ENCODE data around the gene KHDC4.
A peak's percentile ranks its signal among the peaks of the same experiment; 100 is the strongest.

The KHDC4 gene

GRCh38 chr1:155934097-155934935, at the start of gene KHDC4:
Gene KHDC4, minus strand, starts transcription at chr1:155934413. Its CDS starts 40 bp downstream, at chr1:155934373.
- peak; percentile 98 for DNase-seq (ENCODE audit: low read depth)

- DNase-seq (ENCODE audit: low read depth): peak; percentile 99
Measured at GRCh38 chr1:155983191-155984024, 49.2 kb upstream of the KHDC4 start.

GRCh38 chr1:155982106-155982505, 47.9 kb upstream of the KHDC4 start:
- DNase-seq (ENCODE audit: low read depth): no peak

- DNase-seq (ENCODE audit: low read depth): no peak
Measured at GRCh38 chr1:155981266-155982088, 47.3 kb upstream of the KHDC4 start.

GRCh38 chr1:155979597-155980343, 45.6 kb upstream of the KHDC4 start:
- DNase-seq (ENCODE audit: low read depth): no peak

GRCh38 chr1:155978973-155979429, 44.8 kb upstream of the KHDC4 start:
- DNase-seq (ENCODE audit: low read depth): no peak

GRCh38 chr1:155978325-155978972, 44.2 kb upstream of the KHDC4 start, which contains the start of gene ARHGEF2:
Gene ARHGEF2, minus strand, starts transcription at chr1:155978547. Its CDS starts 120 bp downstream, at chr1:155978427.
- DNase-seq (ENCODE audit: low read depth): no peak

- DNase-seq (ENCODE audit: low read depth): no peak
Measured at GRCh38 chr1:155977690-155978324, 43.6 kb upstream of the KHDC4 start.

- no peak for DNase-seq (ENCODE audit: low read depth)
Measured at GRCh38 chr1:155976913-155977689, 42.9 kb upstream of the KHDC4 start.

GRCh38 chr1:155976062-155976912, 42.1 kb upstream of the KHDC4 start:
- peak; percentile 54 for DNase-seq (ENCODE audit: low read depth)

GRCh38 chr1:155975375-155976061, 41.3 kb upstream of the KHDC4 start:
- DNase-seq (ENCODE audit: low read depth): no peak

- no peak for DNase-seq (ENCODE audit: low read depth)
Measured at GRCh38 chr1:155974208-155975115, 40.2 kb upstream of the KHDC4 start.

- DNase-seq (ENCODE audit: low read depth): no peak
Measured at GRCh38 chr1:155973723-155974122, 39.5 kb upstream of the KHDC4 start.

- no peak for DNase-seq (ENCODE audit: low read depth)
Measured at GRCh38 chr1:155971910-155972809, 37.9 kb upstream of the KHDC4 start.

- peak; percentile 59 for DNase-seq (ENCODE audit: low read depth)
Measured at GRCh38 chr1:155970531-155971167, 36.4 kb upstream of the KHDC4 start.
